Measurements from ENCODE around the gene GRK6.

The GRK6 gene

DNA sequence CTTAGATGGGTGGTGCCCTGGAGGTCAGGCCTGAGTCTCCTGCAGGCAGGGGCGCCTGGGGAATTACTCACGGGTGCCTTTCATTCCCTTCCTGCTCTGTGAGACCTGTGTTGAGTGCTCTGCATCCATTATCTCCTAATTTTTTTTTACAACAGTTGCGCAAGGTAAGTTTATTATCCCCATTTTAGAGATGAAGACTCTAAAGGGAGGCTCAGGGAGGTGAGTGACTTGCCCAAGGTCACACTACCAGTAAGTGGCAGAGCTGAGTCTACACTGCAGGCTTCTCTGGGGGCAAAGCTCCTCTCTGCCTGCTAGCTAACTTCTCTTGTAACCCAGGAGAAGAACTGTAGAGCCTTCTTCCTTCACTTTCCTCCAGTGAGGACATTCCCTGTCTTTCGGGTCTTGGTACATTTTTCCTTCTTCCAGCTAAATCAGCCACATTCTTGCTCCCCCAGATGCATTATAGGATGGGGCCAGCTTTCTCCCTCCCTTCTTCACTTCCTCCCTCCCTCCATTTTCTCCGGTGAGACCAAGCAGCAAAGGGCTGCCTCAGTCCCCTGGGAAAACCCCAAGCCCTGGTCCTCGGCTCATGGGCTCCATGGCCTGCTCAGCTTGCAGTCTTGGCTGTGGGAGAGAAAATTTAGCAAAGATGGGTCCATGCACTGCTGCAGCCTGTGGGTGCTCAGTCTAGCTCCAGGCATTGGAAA lies 21.9 kb downstream of the GRK6 start:
- WGBS (ENCODE audit: insufficient coverage, insufficient read length), result no CpG with 5 or more reads among the region's 6 CpGs
- Histone ChIP-seq H3K36me3 (ENCODE audit: control insufficient read depth, insufficient read depth, low read length) (no peaks in the 10 kb centered on the region), H3K4me3 (ENCODE audit: low read length) (no peak overlapping the region), H3K9me3 (ENCODE audit: control insufficient read depth, insufficient read depth, low read length) (no peaks in the 10 kb centered on the region), H3K4me1 (ENCODE audit: control insufficient read depth, insufficient read depth, low read length) (peaks cover 4% of the 10 kb centered on the region; the same call in 1 of the 2 replicates), H3K27me3 (ENCODE audit: control insufficient read depth, insufficient read depth, low read length) (0 out of 2 replicates have a peak, but pooled peaks cover 1% of the 10 kb centered on the region), H3K27ac (ENCODE audit: low read length) (no peak overlapping the region)
- no peak for DNase-seq (ENCODE audit: low read depth, low spot score)

DNA sequence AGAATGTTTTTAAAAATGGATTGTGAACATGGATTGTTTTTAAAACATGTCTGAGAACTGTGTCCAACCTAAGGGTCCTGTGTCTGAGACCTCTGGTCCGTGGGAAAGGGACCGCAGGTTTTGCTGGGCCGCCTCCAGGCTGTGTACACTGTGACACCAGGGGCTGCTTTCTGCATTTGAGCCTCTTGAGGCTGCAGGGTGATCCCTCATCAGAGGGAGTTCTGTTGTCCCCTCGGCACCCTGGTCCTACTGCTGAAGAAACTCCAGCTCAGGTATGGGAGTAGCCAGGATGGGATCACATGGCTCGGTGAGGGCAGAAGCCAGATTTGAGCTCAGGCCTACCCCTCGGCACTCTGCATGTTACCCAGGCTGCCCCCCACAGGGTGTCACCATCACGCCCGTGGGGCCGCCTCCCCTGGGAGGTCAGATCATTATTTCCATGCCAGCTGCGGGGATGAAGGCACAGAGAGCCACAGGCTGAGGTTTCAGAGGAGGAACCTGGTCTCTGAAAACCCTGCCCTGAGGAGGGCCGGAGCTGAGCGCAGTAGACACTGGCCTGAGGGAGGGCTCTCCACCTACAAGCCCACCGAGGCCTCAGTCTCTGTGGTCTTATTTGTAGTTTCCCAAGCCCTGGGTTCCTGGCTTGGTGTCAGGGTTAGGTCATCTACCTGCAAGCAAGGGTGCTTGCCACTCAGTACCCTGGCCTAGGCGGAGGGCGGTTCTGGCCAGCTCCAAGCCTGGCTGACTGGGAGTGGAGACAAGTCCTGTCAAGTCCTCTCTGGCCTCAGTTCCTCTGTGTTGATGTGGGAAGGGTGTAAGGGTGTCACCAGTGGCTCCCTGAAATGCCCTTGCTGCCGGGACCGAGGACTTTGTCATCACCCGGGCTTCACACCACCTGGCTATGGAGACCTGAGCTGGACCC lies 22.9 kb downstream of the GRK6 start:
- H3K9me3 ChIP-seq (ENCODE audit: control insufficient read depth, insufficient read depth, low read length), result no peaks in the 10 kb centered on the region
- H3K4me1 ChIP-seq (ENCODE audit: control insufficient read depth, insufficient read depth, low read length), result peaks cover 6% of the 10 kb centered on the region; the same call in 1 of the 2 replicates
- no peaks in the 10 kb centered on the region for H3K36me3 ChIP-seq (ENCODE audit: control insufficient read depth, insufficient read depth, low read length)
- no peak overlapping the region for H3K27ac ChIP-seq (ENCODE audit: low read length)
- no CpG with 5 or more reads among the region's 18 CpGs for WGBS (ENCODE audit: insufficient coverage, insufficient read length)
- no peak for DNase-seq (ENCODE audit: low read depth, low spot score)
- H3K4me3 ChIP-seq (ENCODE audit: low read length), result no peak overlapping the region
- 0 out of 2 replicates have a peak, but pooled peaks cover 1% of the 10 kb centered on the region for H3K27me3 ChIP-seq (ENCODE audit: control insufficient read depth, insufficient read depth, low read length)

DNA sequence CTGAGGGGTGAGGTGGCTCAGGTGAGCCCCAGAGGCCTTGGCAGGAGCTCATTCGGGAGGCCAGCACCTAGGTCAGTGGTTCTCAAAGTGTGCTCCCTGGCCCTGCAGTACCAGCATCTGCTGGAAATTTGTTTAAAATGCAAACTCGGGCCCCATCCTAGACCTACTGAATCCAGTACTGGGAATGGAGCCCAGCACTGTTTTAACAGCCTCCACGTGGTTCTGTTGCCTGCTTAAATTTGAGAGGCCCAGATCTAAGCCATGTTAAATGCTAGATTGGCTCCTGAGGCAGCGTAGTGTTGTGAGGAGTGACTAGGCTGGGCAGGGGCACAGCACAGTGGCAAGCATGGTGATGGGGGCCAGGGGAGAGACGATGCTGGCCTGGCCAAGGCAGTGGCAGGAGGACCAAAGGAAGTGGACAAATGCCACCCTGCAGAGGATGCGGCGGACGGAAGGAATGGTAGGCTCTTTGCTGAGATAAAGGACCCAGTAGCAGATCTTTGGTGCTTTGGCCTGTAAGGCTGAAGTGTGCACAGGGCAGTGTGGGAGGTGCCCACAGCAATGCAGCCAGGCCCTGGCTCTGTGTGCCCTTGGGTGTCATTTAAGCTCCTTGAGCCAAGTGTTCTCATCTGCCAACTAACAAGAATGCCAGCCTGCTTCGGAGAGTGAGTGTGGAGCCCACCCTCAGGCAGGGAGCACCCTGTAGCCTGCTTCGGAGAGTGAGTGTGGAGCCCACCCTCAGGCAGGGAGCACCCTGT lies 24.4 kb downstream of the GRK6 start:
- Histone ChIP-seq H3K4me1 (ENCODE audit: control insufficient read depth, insufficient read depth, low read length) (peaks cover 6% of the 10 kb centered on the region), H3K4me3 (ENCODE audit: low read length) (no peak overlapping the region), H3K27ac (ENCODE audit: low read length) (no peak overlapping the region), H3K9me3 (ENCODE audit: control insufficient read depth, insufficient read depth, low read length) (no peaks in the 10 kb centered on the region), H3K27me3 (ENCODE audit: control insufficient read depth, insufficient read depth, low read length) (no peaks in the 10 kb centered on the region), H3K36me3 (ENCODE audit: control insufficient read depth, insufficient read depth, low read length) (no peaks in the 10 kb centered on the region)
- no CpG with 5 or more reads among the region's 10 CpGs for WGBS (ENCODE audit: insufficient coverage, insufficient read length)
- DNase-seq (ENCODE audit: low read depth, low spot score), result no peak

DNA sequence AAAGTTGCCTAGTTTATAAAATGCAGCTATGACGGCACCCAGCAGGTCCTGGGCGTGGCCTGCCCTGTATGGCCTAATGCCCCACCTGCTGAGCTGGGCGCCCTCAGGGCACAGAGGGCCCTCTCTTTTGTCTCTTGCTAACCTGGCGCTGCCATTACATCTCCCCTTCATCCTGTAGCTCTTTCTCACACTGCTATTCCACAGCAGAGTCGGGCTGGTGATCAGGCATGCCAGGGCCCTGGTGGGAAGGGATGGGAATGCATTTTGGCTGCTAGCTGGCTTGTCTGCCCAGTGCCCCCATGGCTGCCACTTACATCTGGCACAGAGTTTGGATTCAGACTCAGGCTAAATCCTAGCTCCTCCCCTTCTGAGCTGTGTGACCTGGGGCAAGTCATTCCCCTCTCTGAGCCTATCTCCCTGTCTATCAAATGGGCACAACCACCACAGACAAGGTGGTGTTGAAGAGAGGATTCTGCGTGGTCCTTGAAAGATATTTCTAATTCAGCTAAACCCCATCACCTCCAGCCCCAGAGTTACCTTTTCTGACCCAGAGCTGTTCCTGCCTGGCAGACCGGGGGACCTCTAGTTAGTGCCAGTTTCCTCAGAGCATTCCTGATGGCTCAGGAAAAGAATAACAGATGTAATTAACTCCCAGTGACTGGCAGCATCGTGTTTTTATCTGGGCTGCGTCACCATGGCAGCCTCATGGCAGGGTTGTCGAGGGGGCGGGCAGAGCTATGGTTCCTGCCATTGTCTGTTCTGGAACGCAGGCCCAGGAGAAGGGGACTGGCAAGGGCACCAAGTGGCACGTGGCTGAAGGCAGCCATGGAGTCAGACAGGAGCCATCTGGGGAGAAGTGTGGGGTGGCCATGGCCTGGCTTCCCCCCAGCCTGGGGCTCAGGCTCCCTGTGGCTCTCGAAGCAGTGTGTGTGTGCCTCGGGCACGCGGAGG lies 26.5 kb downstream of the GRK6 start:
- Histone ChIP-seq H3K4me3 (ENCODE audit: low read length) (no peak overlapping the region), H3K4me1 (ENCODE audit: control insufficient read depth, insufficient read depth, low read length) (peaks cover 8% of the 10 kb centered on the region), H3K36me3 (ENCODE audit: control insufficient read depth, insufficient read depth, low read length) (peaks cover 6% of the 10 kb centered on the region), H3K9me3 (ENCODE audit: control insufficient read depth, insufficient read depth, low read length) (no peaks in the 10 kb centered on the region), H3K27ac (ENCODE audit: low read length) (no peak overlapping the region), H3K27me3 (ENCODE audit: control insufficient read depth, insufficient read depth, low read length) (no peaks in the 10 kb centered on the region)
- DNase-seq (ENCODE audit: low read depth, low spot score), result no peak
- no CpG with 5 or more reads among the region's 17 CpGs for WGBS (ENCODE audit: insufficient coverage, insufficient read length)

GRCh38 chr5:177453852-177454396 lies 27.4 kb downstream of the GRK6 start:
- H3K4me3 ChIP-seq (ENCODE audit: low read length), result peak overlapping the region; percentile 38; the same call in 1 of the 2 replicates
- peaks cover 15% of the 10 kb centered on the region for H3K36me3 ChIP-seq (ENCODE audit: control insufficient read depth, insufficient read depth, low read length)
- peaks cover 6% of the 10 kb centered on the region for H3K4me1 ChIP-seq (ENCODE audit: control insufficient read depth, insufficient read depth, low read length)
- H3K27ac ChIP-seq (ENCODE audit: low read length), result no peak overlapping the region
- no peaks in the 10 kb centered on the region for H3K9me3 ChIP-seq (ENCODE audit: control insufficient read depth, insufficient read depth, low read length)
- DNase-seq (ENCODE audit: low read depth, low spot score), result no peak
- WGBS (ENCODE audit: insufficient coverage, insufficient read length), result no CpG with 5 or more reads among the region's 31 CpGs
- no peaks in the 10 kb centered on the region for H3K27me3 ChIP-seq (ENCODE audit: control insufficient read depth, insufficient read depth, low read length)

GRCh38 chr5:177454397-177455035 lies 28.0 kb downstream of the GRK6 start:
- Histone ChIP-seq H3K4me3 (ENCODE audit: low read length) (peak overlapping the region; percentile 74), H3K27ac (ENCODE audit: low read length) (no peak overlapping the region), H3K36me3 (ENCODE audit: control insufficient read depth, insufficient read depth, low read length) (peaks cover 21% of the 10 kb centered on the region), H3K4me1 (ENCODE audit: control insufficient read depth, insufficient read depth, low read length) (peaks cover 6% of the 10 kb centered on the region), H3K9me3 (ENCODE audit: control insufficient read depth, insufficient read depth, low read length) (no peaks in the 10 kb centered on the region), H3K27me3 (ENCODE audit: control insufficient read depth, insufficient read depth, low read length) (no peaks in the 10 kb centered on the region)
- WGBS (ENCODE audit: insufficient coverage, insufficient read length), result no CpG with 5 or more reads among the region's 84 CpGs
- no peak for DNase-seq (ENCODE audit: low read depth, low spot score)

GRCh38 chr5:177455036-177455660 lies 28.7 kb downstream of the GRK6 start:
- H3K4me3 ChIP-seq (ENCODE audit: low read length), result peak overlapping the region; percentile 74
- peaks cover 26% of the 10 kb centered on the region for H3K36me3 ChIP-seq (ENCODE audit: control insufficient read depth, insufficient read depth, low read length)
- H3K27ac ChIP-seq (ENCODE audit: low read length), result no peak overlapping the region
- DNase-seq (ENCODE audit: low read depth, low spot score), result no peak
- peaks cover 6% of the 10 kb centered on the region for H3K4me1 ChIP-seq (ENCODE audit: control insufficient read depth, insufficient read depth, low read length)
- no peaks in the 10 kb centered on the region for H3K27me3 ChIP-seq (ENCODE audit: control insufficient read depth, insufficient read depth, low read length)
- no peaks in the 10 kb centered on the region for H3K9me3 ChIP-seq (ENCODE audit: control insufficient read depth, insufficient read depth, low read length)
- WGBS (ENCODE audit: insufficient coverage, insufficient read length), result no CpG with 5 or more reads among the region's 80 CpGs

- Histone ChIP-seq H3K4me3 (ENCODE audit: low read length) (peak overlapping the region; percentile 74), H3K4me1 (ENCODE audit: control insufficient read depth, insufficient read depth, low read length) (peaks cover 6% of the 10 kb centered on the region), H3K27me3 (ENCODE audit: control insufficient read depth, insufficient read depth, low read length) (no peaks in the 10 kb centered on the region), H3K36me3 (ENCODE audit: control insufficient read depth, insufficient read depth, low read length) (peaks cover 31% of the 10 kb centered on the region), H3K27ac (ENCODE audit: low read length) (no peak overlapping the region), H3K9me3 (ENCODE audit: control insufficient read depth, insufficient read depth, low read length) (no peaks in the 10 kb centered on the region)
- DNase-seq (ENCODE audit: low read depth, low spot score), result no peak
- WGBS (ENCODE audit: insufficient coverage, insufficient read length), result no CpG with 5 or more reads among the region's 76 CpGs
Measured at GRCh38 chr5:177455661-177456590, 29.4 kb downstream of the GRK6 start.

Data from iPS DF 6.9 (cell line).